CD4-positive, alpha-beta T cell (primary cell): ENCODE measurements around the gene SERPINA5. TPM values are rescaled to one million over a fixed set of nuclear protein-coding genes. Genes with fewer than 3 reads are reported as not detected.

Experiments
- ATAC-seq: fragments of 200-7000 bp; cut with Tn5 transposase; one replicate; pipeline ENCODE4 v1.10.0; 2022; ENCODE audit warnings: mild to moderate bottlenecking; ENCODE audit not compliant: poor library complexity
- CTCF ChIA-PET: fragments of 350-600 bp; sonication (Branson Sonifier 250); formaldehyde crosslinking; loops from one replicate; lab custom pipeline; 2021; ENCODE audit warnings: antibody characterized with exemption, inconsistent platforms; lab: Charles Lee
- POLR2A ChIA-PET: fragments of 350-600 bp; sonication (Branson Sonifier 250); formaldehyde crosslinking; loops from one replicate; lab custom pipeline; 2021; ENCODE audit warnings: antibody characterized with exemption, inconsistent platforms; lab: Charles Lee
- DNase-seq, 14 experiments: peaks; one replicate each; pipeline ENCODE4 v3.0.0-alpha.2; 2013 to 2020; ENCODE audit warnings: mixed read lengths in 2 of 14
- H3K27ac ChIP-seq, 2 donors: one replicate each; pipeline versions ENCODE4 v1.5.1 to v1.7.0; 2013; ENCODE audit warnings: low read length in 2 of 2, low read depth in 1 of 2, mild to moderate bottlenecking in 1 of 2
- H3K27me3 ChIP-seq, 2 experiments: 1 replicate in 1 of 2; 2 replicates in 1 of 2; pipeline versions ENCODE4 v1.6.1 to v1.7.0; 2013; ENCODE audit warnings: low read length in 2 of 2, control low read depth in 1 of 2, mild to moderate bottlenecking in 1 of 2, moderate library complexity in 1 of 2; ENCODE audit not compliant: insufficient read depth in 2 of 2, control insufficient read depth in 1 of 2
- H3K36me3 ChIP-seq: one replicate; pipeline ENCODE4 v1.6.1; 2013; ENCODE audit warnings: low read length, control low read depth; ENCODE audit not compliant: insufficient read depth
- H3K4me1 ChIP-seq: one replicate; pipeline ENCODE4 v1.6.1; 2013; ENCODE audit warnings: low read length, control low read depth; ENCODE audit not compliant: insufficient read depth
- H3K4me3 ChIP-seq: one replicate; pipeline ENCODE4 v1.5.1; 2013; ENCODE audit warnings: mild to moderate bottlenecking, low read length, moderate library complexity
- H3K9me3 ChIP-seq, 2 experiments: 1 replicate in 1 of 2; 2 replicates in 1 of 2; pipeline versions ENCODE4 v1.6.1 to v1.7.0; 2013; ENCODE audit warnings: low read length in 2 of 2, mild to moderate bottlenecking in 2 of 2, control low read depth in 1 of 2, moderate library complexity in 1 of 2; ENCODE audit not compliant: control insufficient read depth in 1 of 2, insufficient read depth in 1 of 2
- H3K27ac Mint-ChIP-seq: one replicate; pipeline ENCODE4 v1.8.0; 2020; ENCODE audit warnings: mixed read lengths
- H3K27me3 Mint-ChIP-seq: one replicate; pipeline ENCODE4 v1.8.0; 2021; ENCODE audit warnings: mixed read lengths
- H3K36me3 Mint-ChIP-seq: one replicate; pipeline ENCODE4 v1.8.0; 2021; ENCODE audit warnings: low read depth, mixed read lengths
- H3K4me1 Mint-ChIP-seq: one replicate; pipeline ENCODE4 v1.8.0; 2021; ENCODE audit warnings: low read depth, mixed read lengths
- H3K4me3 Mint-ChIP-seq: one replicate; pipeline ENCODE4 v1.8.0; 2020; ENCODE audit warnings: mild to moderate bottlenecking, mixed read lengths
- H3K9me3 Mint-ChIP-seq: one replicate; pipeline ENCODE4 v1.8.0; 2020; ENCODE audit warnings: mixed read lengths
- CTCF ChIP-seq: fragments of 200-600 bp; IDR thresholded peaks from one replicate; pipeline ENCODE4 v1.8.0; 2022; ENCODE audit warnings: antibody characterized with exemption, mild to moderate bottlenecking
- intact Hi-C, 2 experiments: fragments of 100-400 bp; cut with DNase I in 1 of 2; cut with micrococcal nuclease in 1 of 2; formaldehyde crosslinking; loops; one replicate each; pipeline versions ENCODE4 v1.15.1 to v1.9.0; 2023 to 2025; cut with DNase I, micrococcal nuclease
- total RNA-seq, 174 experiments: library from RNA in 2 of 174; stranded (reverse) in 2 of 174; gene quantifications; one replicate each; pipeline ENCODE4 v1.2.3 and lab custom pipeline; 2021 to 2026

SERPINA5 gene
- total RNA-seq, 2 experiments from 2014 or later: not detected

DNA sequence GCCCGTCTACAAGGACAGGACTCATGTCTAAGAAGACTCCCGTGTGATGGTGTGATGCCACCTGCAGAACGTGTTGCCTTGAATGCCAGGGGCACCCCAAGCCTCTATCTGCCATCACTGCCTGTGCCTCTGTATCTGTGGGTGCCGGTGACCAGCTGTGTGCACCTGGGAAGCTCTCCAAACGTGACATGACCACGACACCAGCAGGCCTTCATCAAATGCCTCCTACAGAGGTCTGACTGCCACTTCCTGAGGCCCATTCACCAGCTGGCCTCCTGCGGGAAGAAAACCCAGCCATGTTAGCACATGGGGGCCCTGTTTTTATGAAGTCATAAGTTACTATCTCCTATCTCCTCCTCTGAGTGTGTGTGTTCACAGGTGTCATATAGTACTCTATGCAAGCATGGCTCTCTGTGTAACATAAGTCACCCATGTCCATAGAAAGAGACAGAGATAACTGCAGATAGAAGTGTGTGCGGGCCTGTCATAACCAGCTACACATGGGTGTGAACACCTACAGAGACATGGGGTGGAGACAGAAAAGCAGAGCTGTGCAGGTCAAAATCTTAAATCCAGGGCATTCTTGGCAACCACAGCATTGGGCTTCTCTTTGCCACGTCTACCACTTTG lies 38.3 kb upstream of the SERPINA5 start:
- CTCF ChIA-PET: no interaction called here
- intact Hi-C loops: no loop called here
- no peak for ATAC-seq

DNA sequence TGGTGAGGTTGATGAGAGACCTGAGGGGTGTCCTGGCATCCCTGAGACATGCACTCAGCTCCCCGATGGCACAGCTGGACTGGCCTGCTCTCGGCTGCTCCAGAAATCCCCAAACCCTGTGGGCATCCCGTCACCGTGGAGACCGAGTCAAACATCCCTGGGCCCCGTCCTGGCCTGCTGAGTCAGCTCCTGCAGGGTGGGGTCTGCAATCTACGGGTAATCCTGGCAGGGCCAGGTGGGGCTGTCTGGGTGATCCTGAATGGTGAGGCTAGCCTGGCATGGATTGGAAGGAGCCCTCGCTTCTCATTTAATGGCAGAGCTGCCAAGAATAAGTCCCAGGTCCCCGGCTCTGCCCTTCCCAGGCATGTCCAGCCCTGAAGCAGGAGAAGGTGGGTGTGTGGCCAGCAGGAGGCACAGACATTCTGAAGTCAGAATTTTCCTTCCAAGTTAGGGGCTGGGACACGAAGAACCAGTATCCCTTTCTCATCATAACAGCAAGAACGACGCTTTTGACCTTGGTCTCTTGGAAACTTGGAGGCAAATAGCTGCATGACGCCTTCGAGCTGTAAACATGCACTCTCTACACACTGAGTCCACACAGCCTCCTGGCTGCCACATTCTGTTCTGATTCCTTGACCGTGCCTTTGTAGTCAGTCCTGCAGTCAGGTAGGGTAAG lies 37.6 kb upstream of the SERPINA5 start:
- peaks cover 0 to 2% of the 10 kb centered on the region in 2 experiments for H3K27me3 ChIP-seq
- no peak for TF ChIP-seq CTCF
- no peaks in the 10 kb centered on the region for H3K36me3 ChIP-seq
- Mint-ChIP-seq H3K27ac (no peak overlapping the region), H3K27me3 (peaks cover 41% of the 10 kb centered on the region), H3K9me3 (no peaks in the 10 kb centered on the region), H3K36me3 (no peaks in the 10 kb centered on the region), H3K4me3 (no peak overlapping the region), H3K4me1 (no peaks in the 10 kb centered on the region)
- H3K4me3 ChIP-seq: no peak overlapping the region
- no peaks in the 10 kb centered on the region for H3K4me1 ChIP-seq
- no peak for ATAC-seq
- H3K9me3 ChIP-seq: peaks cover 0 to 16% of the 10 kb centered on the region in 2 experiments
- ChIA-PET CTCF (no interaction called here), POLR2A (no interaction called here)
- no peak overlapping the region for H3K27ac ChIP-seq
- intact Hi-C loops: no loop called here
- no peak for DNase-seq

More for the DNA sequence above, 38.3 kb upstream of the SERPINA5 start:
- TF ChIP-seq CTCF: no peak
- POLR2A ChIA-PET: no interaction called here
- no peak for DNase-seq
- Mint-ChIP-seq H3K27me3 (peaks cover 44% of the 10 kb centered on the region), H3K4me3 (no peak overlapping the region), H3K36me3 (no peaks in the 10 kb centered on the region), H3K9me3 (no peaks in the 10 kb centered on the region), H3K4me1 (no peaks in the 10 kb centered on the region), H3K27ac (no peak overlapping the region)
- H3K4me3 ChIP-seq: no peak overlapping the region
- no peak overlapping the region for H3K27ac ChIP-seq
- H3K27me3 ChIP-seq: no peaks in the 10 kb centered on the region
- H3K9me3 ChIP-seq: peaks cover 0 to 15% of the 10 kb centered on the region in 2 experiments
- H3K4me1 ChIP-seq: no peaks in the 10 kb centered on the region
- no peaks in the 10 kb centered on the region for H3K36me3 ChIP-seq

GRCh38 chr14:94544726-94545125 lies 36.5 kb upstream of the SERPINA5 start:
- Histone ChIP-seq H3K27ac (no peak overlapping the region), H3K27me3 (peaks cover 0 to 6% of the 10 kb centered on the region in 2 experiments), H3K4me3 (no peak overlapping the region), H3K36me3 (no peaks in the 10 kb centered on the region), H3K4me1 (no peaks in the 10 kb centered on the region), H3K9me3 (peaks cover 0 to 19% of the 10 kb centered on the region in 2 experiments)
- CTCF ChIA-PET: no interaction called here
- Mint-ChIP-seq H3K36me3 (no peaks in the 10 kb centered on the region), H3K9me3 (no peaks in the 10 kb centered on the region), H3K4me1 (no peaks in the 10 kb centered on the region), H3K27me3 (peaks cover 39% of the 10 kb centered on the region), H3K4me3 (no peak overlapping the region), H3K27ac (no peak overlapping the region)
- ATAC-seq: no peak
- intact Hi-C loops: no loop called here
- TF ChIP-seq CTCF: no peak
- POLR2A ChIA-PET: no interaction called here
- DNase-seq: no peak
